GM12878 (cell line): ENCODE measurements around the gene YWHAQ.
A peak's percentile ranks its signal among the peaks of the same experiment; 100 is the strongest.

Experiments
- CTCF ChIP-seq, 3 experiments: IDR thresholded peaks in 2 of 3; conservative IDR thresholded peaks in 1 of 3; 2 replicates each; pipeline ENCODE4 v1.5.1; 2011; ENCODE audit warnings: low read depth in 3 of 3, low read length in 3 of 3, mild to moderate bottlenecking in 3 of 3, control low read depth in 2 of 3, moderate library complexity in 2 of 3, inconsistent platforms in 1 of 3, mixed read lengths in 1 of 3; ENCODE audit not compliant: control insufficient read depth in 2 of 3, insufficient read depth in 1 of 3; ENCODE audit errors: extremely low read depth in 1 of 3
- MTA3 ChIP-seq: IDR thresholded peaks from 2 replicates; pipeline ENCODE4 v1.6.1; 2012; ENCODE audit warnings: low read length, inconsistent platforms, borderline replicate concordance
- NRF1 ChIP-seq: conservative IDR thresholded peaks from 2 replicates; pipeline ENCODE4 v1.6.1; 2011; ENCODE audit warnings: mild to moderate bottlenecking, low read depth, low read length, improper control_type of control experiment
- POLR2AphosphoS5 ChIP-seq: IDR thresholded peaks from 2 replicates; pipeline ENCODE4 v1.6.1; 2011; ENCODE audit warnings: mild to moderate bottlenecking, low read length, inconsistent platforms

- no peak for TF ChIP-seq CTCF (IDR thresholded peaks at IDR 0.05 in 2 of 3, conservative IDR thresholded peaks at IDR 0.05 in 1 of 3; ENCODE audit: control insufficient read depth in 2 of 3, extremely low read depth in 1 of 3, insufficient read depth in 1 of 3, low read depth in 3 of 3, low read length in 3 of 3)
- no peak; the same call in 1 of the 2 replicates for TF ChIP-seq POLR2AphosphoS5
- no peak for TF ChIP-seq NRF1
- 0 out of 2 replicates have a peak, but pooled peaks have one; percentile 50 for TF ChIP-seq MTA3
Measured at GRCh38 chr2:9556121-9556743, 74.6 kb downstream of the YWHAQ start.
